ENCODE data around the gene GRIFIN.

GRIFIN gene

GRCh38 chr7:2514473-2515423, 38.5 kb upstream of the GRIFIN start:
- H2AFZ ChIP-seq (ENCODE audit: low read length) = no peak overlapping the region
- no peaks in the 10 kb centered on the region for H3K79me2 ChIP-seq (ENCODE audit: low read length)
- H3K9me2 ChIP-seq (replicated peaks; ENCODE audit: insufficient read depth, low read length) = no peaks in the 10 kb centered on the region
- no peak overlapping the region for H3K4me3 ChIP-seq (ENCODE audit: low read length)
- TF ChIP-seq EZH2 (optimal IDR thresholded peaks at IDR 0.05; ENCODE audit: low read depth, low read length) (no peak), EZH2phosphoT487 (IDR thresholded peaks at IDR 0.05; ENCODE audit: low read length) (no peak), CTCF (IDR thresholded peaks at IDR 0.05; ENCODE audit: low read length) (no peak)
- H3K27ac ChIP-seq (ENCODE audit: low read length) = no peak overlapping the region
- H3K36me3 ChIP-seq (replicated peaks; ENCODE audit: insufficient read depth, low read length) = no peaks in the 10 kb centered on the region
- H3K4me1 ChIP-seq (ENCODE audit: low read length) = peaks cover 12% of the 10 kb centered on the region
- H4K20me1 ChIP-seq (ENCODE audit: insufficient read depth, low read length) = no peaks in the 10 kb centered on the region
- H3K9ac ChIP-seq (ENCODE audit: low read length) = no peak overlapping the region
- H3K4me2 ChIP-seq (ENCODE audit: low read depth, low read length) = no peak overlapping the region
- no peaks in the 10 kb centered on the region for H3K9me3 ChIP-seq (replicated peaks; ENCODE audit: insufficient read depth, low read length)
- DNase-seq = no peak
- H3F3A ChIP-seq (ENCODE audit: insufficient read depth, low read length) = no peaks in the 10 kb centered on the region
- H3K27me3 ChIP-seq (replicated peaks; ENCODE audit: insufficient read depth, low read length) = peaks cover 38% of the 10 kb centered on the region

GRCh38 chr7:2513702-2514101, 37.5 kb upstream of the GRIFIN start:
- no peaks in the 10 kb centered on the region for H3K9me3 ChIP-seq (replicated peaks; ENCODE audit: insufficient read depth, low read length)
- H3K9ac ChIP-seq (ENCODE audit: low read length) = no peak overlapping the region
- TF ChIP-seq EZH2 (optimal IDR thresholded peaks at IDR 0.05; ENCODE audit: low read depth, low read length) (no peak), EZH2phosphoT487 (IDR thresholded peaks at IDR 0.05; ENCODE audit: low read length) (no peak), CTCF (IDR thresholded peaks at IDR 0.05; ENCODE audit: low read length) (no peak)
- H3K36me3 ChIP-seq (replicated peaks; ENCODE audit: insufficient read depth, low read length) = no peaks in the 10 kb centered on the region
- H3K27ac ChIP-seq (ENCODE audit: low read length) = no peak overlapping the region
- H3K4me1 ChIP-seq (ENCODE audit: low read length) = peaks cover 20% of the 10 kb centered on the region
- H2AFZ ChIP-seq (ENCODE audit: low read length) = no peak overlapping the region
- H3K4me2 ChIP-seq (ENCODE audit: low read depth, low read length) = no peak overlapping the region
- no peaks in the 10 kb centered on the region for H3K9me2 ChIP-seq (replicated peaks; ENCODE audit: insufficient read depth, low read length)
- H4K20me1 ChIP-seq (ENCODE audit: insufficient read depth, low read length) = no peaks in the 10 kb centered on the region
- H3K4me3 ChIP-seq (ENCODE audit: low read length) = no peak overlapping the region
- H3K27me3 ChIP-seq (replicated peaks; ENCODE audit: insufficient read depth, low read length) = peaks cover 34% of the 10 kb centered on the region
- no peaks in the 10 kb centered on the region for H3K79me2 ChIP-seq (ENCODE audit: low read length)
- no peak for DNase-seq
- peaks cover 2% of the 10 kb centered on the region; the same call in 1 of the 2 replicates for H3F3A ChIP-seq (ENCODE audit: insufficient read depth, low read length)

- peaks cover 24% of the 10 kb centered on the region for H3K4me1 ChIP-seq (ENCODE audit: low read length)
- TF ChIP-seq EZH2phosphoT487 (IDR thresholded peaks at IDR 0.05; ENCODE audit: low read length) (no peak), CTCF (IDR thresholded peaks at IDR 0.05; ENCODE audit: low read length) (no peak), EZH2 (optimal IDR thresholded peaks at IDR 0.05; ENCODE audit: low read depth, low read length) (no peak)
- no peaks in the 10 kb centered on the region for H3K9me2 ChIP-seq (replicated peaks; ENCODE audit: insufficient read depth, low read length)
- H3K27ac ChIP-seq (ENCODE audit: low read length) = no peak overlapping the region
- H3K9me3 ChIP-seq (replicated peaks; ENCODE audit: insufficient read depth, low read length) = no peaks in the 10 kb centered on the region
- no peak overlapping the region for H3K4me3 ChIP-seq (ENCODE audit: low read length)
- no peaks in the 10 kb centered on the region for H3K79me2 ChIP-seq (ENCODE audit: low read length)
- peaks cover 5% of the 10 kb centered on the region; the same call in 1 of the 2 replicates for H3F3A ChIP-seq (ENCODE audit: insufficient read depth, low read length)
- no peak overlapping the region for H2AFZ ChIP-seq (ENCODE audit: low read length)
- H4K20me1 ChIP-seq (ENCODE audit: insufficient read depth, low read length) = no peaks in the 10 kb centered on the region
- no peak overlapping the region for H3K9ac ChIP-seq (ENCODE audit: low read length)
- H3K36me3 ChIP-seq (replicated peaks; ENCODE audit: insufficient read depth, low read length) = no peaks in the 10 kb centered on the region
- no peak overlapping the region for H3K4me2 ChIP-seq (ENCODE audit: low read depth, low read length)
- no peak for DNase-seq
- H3K27me3 ChIP-seq (replicated peaks; ENCODE audit: insufficient read depth, low read length) = peaks cover 30% of the 10 kb centered on the region
Observed at GRCh38 chr7:2512713-2513112, 36.5 kb upstream of the GRIFIN start.
